Fibroblast of lung (primary cell): ENCODE data around the gene PPP2R5C.

ENCODE experiments used
- EZH2 ChIP-seq: IDR thresholded peaks from 2 replicates; pipeline ENCODE4 v1.5.1; 2012; ENCODE audit warnings: low read length, control low read depth, mild to moderate bottlenecking; ENCODE audit errors: missing control alignments
- TF ChIP-seq, protein P1 (sequence below), 2 donors: IDR thresholded peaks in 1 of 2; conservative IDR thresholded peaks in 1 of 2; 1 replicate in 1 of 2; 2 replicates in 1 of 2; pipeline ENCODE4 v1.5.1; 2011 to 2012; ENCODE audit warnings: low read length in 2 of 2, control low read depth in 1 of 2, inconsistent platforms in 1 of 2, low read depth in 1 of 2, mild to moderate bottlenecking in 1 of 2

DNA sequence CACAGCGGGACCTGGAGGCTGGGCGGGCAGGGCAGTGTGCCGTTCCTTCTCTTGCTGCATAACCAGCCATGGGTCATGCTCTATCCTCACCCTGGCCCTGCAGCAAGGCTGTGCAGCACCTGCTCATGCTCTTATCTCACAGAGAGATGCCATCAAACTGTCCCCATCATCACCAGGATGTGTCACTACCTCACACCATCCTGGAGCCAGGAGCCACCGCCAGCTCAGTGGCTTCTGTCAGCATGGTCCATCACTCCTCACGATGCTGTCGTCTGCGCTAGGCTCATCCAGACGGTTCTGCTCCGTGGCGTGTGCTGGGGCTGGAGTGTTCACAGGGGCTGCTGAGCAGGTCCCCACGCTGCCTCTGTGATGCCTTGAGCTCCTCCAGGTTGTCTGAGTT, 125.7 kb downstream of the PPP2R5C start:
- TF ChIP-seq, protein P1, sequence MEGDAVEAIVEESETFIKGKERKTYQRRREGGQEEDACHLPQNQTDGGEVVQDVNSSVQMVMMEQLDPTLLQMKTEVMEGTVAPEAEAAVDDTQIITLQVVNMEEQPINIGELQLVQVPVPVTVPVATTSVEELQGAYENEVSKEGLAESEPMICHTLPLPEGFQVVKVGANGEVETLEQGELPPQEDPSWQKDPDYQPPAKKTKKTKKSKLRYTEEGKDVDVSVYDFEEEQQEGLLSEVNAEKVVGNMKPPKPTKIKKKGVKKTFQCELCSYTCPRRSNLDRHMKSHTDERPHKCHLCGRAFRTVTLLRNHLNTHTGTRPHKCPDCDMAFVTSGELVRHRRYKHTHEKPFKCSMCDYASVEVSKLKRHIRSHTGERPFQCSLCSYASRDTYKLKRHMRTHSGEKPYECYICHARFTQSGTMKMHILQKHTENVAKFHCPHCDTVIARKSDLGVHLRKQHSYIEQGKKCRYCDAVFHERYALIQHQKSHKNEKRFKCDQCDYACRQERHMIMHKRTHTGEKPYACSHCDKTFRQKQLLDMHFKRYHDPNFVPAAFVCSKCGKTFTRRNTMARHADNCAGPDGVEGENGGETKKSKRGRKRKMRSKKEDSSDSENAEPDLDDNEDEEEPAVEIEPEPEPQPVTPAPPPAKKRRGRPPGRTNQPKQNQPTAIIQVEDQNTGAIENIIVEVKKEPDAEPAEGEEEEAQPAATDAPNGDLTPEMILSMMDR (conservative IDR thresholded peaks at IDR 0.05 in 1 of 2, IDR thresholded peaks at IDR 0.05 in 1 of 2; ENCODE audit: low read depth in 1 of 2, low read length in 2 of 2): no peak
- no peak for TF ChIP-seq EZH2
